ENCODE data around the gene LRP1-AS.

The LRP1-AS gene

DNA sequence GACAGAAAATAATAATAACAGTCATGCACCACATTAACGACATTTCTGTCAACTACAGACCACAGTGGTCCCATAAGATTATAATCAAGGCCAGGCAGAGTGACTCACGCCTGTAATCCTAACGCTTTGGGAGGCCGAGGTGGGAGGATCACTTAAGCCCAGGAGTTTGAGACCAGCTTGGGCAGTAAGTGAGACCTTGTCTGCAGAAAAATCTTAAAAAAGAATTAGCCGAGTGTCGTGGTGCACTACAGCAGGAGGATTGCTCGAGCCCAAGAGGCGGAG lies 49.9 kb downstream of the LRP1-AS start:
- Histone ChIP-seq H4K8ac (ENCODE audit: low read depth, low read length) (no peak overlapping the region), H3K36me3 (ENCODE audit: control insufficient read depth, insufficient read depth, low read length) (peaks cover 6% of the 10 kb centered on the region), H3K4me2 (ENCODE audit: low read length) (no peak overlapping the region), H2BK120ac (ENCODE audit: low read depth, low read length) (no peak overlapping the region), H3K56ac (ENCODE audit: low read length) (no peak overlapping the region), H2BK15ac (replicated peaks; ENCODE audit: low read depth) (no peak overlapping the region), H3K18ac (ENCODE audit: low read length) (no peak overlapping the region), H3K27me3 (ENCODE audit: insufficient read depth, low read length, poor library complexity) (no peaks in the 10 kb centered on the region), H3K4ac (ENCODE audit: low read depth, low read length) (no peak overlapping the region), H3K4me1 (ENCODE audit: control insufficient read depth, low read depth, low read length) (peaks cover 7% of the 10 kb centered on the region), H3K4me3 (ENCODE audit: low read length) (no peak overlapping the region), H4K5ac (ENCODE audit: low read length) (no peak overlapping the region), H3K23ac (ENCODE audit: low read length) (no peak overlapping the region), H3K9ac (ENCODE audit: low read length) (no peak overlapping the region), H3K79me1 (ENCODE audit: low read length) (no peaks in the 10 kb centered on the region), H2AK5ac (ENCODE audit: low read length) (no peak overlapping the region), H3K79me2 (ENCODE audit: control insufficient read depth, insufficient read depth, low read length) (no peaks in the 10 kb centered on the region), H3K27ac (ENCODE audit: low read depth, low read length) (no peak overlapping the region), H2BK5ac (ENCODE audit: low read length) (no peak overlapping the region)
- DNase-seq = no peak
- no CpG with 5 or more reads among the region's 8 CpGs for WGBS (ENCODE audit: extremely low coverage, insufficient coverage, low lambda C conversion rate)

DNA sequence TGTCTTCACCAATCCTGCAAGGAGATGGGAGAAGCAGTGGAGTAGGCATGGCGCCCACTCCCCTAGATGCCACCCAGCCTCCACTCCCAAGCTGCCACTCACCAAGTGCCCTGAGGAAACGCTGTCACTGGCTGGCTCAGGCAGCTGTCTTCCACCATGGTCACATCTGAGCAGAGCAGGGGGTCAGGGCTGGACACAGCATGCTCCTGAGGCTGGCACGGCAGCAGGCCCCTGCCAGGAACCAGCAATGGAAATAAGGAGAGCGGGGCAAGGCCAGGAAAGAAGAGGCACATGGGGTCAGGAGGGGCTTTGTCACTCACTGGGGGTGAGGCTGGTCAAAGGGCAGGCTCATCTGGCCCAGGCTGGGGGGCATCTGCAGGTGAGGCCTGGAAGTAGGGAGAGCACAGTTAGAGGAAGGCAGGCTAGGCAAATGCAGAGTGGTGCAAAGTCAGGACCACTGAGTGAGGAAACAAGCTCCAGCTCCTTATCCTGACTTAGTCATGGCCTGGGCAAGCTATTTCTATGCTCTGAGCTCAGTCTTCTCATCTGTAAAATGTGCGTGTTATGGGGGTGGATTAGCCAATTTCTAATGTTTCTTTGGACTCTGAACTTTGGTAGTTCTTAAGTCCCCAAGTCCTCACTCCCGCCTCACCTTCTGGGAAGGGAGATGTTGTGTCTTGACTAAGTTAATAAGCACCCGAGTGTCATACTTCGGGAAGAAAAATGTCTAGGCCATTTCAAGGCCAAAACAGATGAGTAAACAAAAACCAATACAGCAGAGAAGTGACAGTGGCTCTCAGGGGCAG lies 50.5 kb downstream of the LRP1-AS start:
- Histone ChIP-seq H3K18ac (ENCODE audit: low read length) (no peak overlapping the region), H3K4me3 (ENCODE audit: low read length) (no peak overlapping the region), H2BK15ac (replicated peaks; ENCODE audit: low read depth) (no peak overlapping the region), H3K9ac (ENCODE audit: low read length) (no peak overlapping the region), H3K23ac (ENCODE audit: low read length) (no peak overlapping the region), H2BK5ac (ENCODE audit: low read length) (no peak overlapping the region), H3K56ac (ENCODE audit: low read length) (no peak overlapping the region), H3K79me1 (ENCODE audit: low read length) (no peaks in the 10 kb centered on the region), H3K4me2 (ENCODE audit: low read length) (no peak overlapping the region), H4K5ac (ENCODE audit: low read length) (no peak overlapping the region), H3K79me2 (ENCODE audit: control insufficient read depth, insufficient read depth, low read length) (no peaks in the 10 kb centered on the region), H3K27me3 (ENCODE audit: insufficient read depth, low read length, poor library complexity) (no peaks in the 10 kb centered on the region), H2AK5ac (ENCODE audit: low read length) (no peak overlapping the region), H3K27ac (ENCODE audit: low read depth, low read length) (no peak overlapping the region), H2BK120ac (ENCODE audit: low read depth, low read length) (no peak overlapping the region), H4K8ac (ENCODE audit: low read depth, low read length) (no peak overlapping the region), H3K4ac (ENCODE audit: low read depth, low read length) (no peak overlapping the region), H3K36me3 (ENCODE audit: control insufficient read depth, insufficient read depth, low read length) (peaks cover 11% of the 10 kb centered on the region), H3K4me1 (ENCODE audit: control insufficient read depth, low read depth, low read length) (peaks cover 7% of the 10 kb centered on the region)
- no CpG with 5 or more reads among the region's 8 CpGs for WGBS (ENCODE audit: extremely low coverage, insufficient coverage, low lambda C conversion rate)
- no peak for DNase-seq

DNA sequence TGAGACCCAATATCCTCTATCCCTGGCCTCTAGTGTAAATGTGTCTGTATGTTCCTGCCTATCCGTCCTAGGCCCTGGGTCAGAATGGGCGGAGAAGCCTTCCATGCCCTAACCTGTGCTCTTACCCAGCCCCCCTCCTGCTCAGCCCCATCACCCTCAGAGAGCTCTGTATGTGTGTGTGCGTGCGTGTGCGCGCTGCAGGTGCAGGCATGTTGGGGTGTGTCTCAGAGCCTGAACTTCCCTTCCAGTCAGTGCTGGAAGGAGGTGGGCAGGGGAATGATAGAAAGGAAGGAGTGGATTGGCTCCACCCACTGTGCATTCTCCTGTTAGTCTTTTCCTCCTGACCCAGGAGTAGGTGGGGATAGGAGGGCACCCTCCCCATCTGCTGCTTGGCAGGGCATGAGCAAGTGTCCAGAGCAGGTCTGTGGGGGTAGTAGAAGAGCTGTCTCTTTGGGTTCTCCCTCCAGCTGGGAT lies 51.3 kb downstream of the LRP1-AS start:
- no peak for DNase-seq
- Histone ChIP-seq H3K9ac (ENCODE audit: low read length) (no peak overlapping the region), H3K23ac (ENCODE audit: low read length) (no peak overlapping the region), H4K5ac (ENCODE audit: low read length) (no peak overlapping the region), H3K4me2 (ENCODE audit: low read length) (no peak overlapping the region), H3K79me2 (ENCODE audit: control insufficient read depth, insufficient read depth, low read length) (no peaks in the 10 kb centered on the region), H3K79me1 (ENCODE audit: low read length) (no peaks in the 10 kb centered on the region), H4K8ac (ENCODE audit: low read depth, low read length) (no peak overlapping the region), H3K4ac (ENCODE audit: low read depth, low read length) (no peak overlapping the region), H2AK5ac (ENCODE audit: low read length) (no peak overlapping the region), H3K27me3 (ENCODE audit: insufficient read depth, low read length, poor library complexity) (no peaks in the 10 kb centered on the region), H3K27ac (ENCODE audit: low read depth, low read length) (no peak overlapping the region), H2BK5ac (ENCODE audit: low read length) (no peak overlapping the region), H2BK120ac (ENCODE audit: low read depth, low read length) (no peak overlapping the region), H3K18ac (ENCODE audit: low read length) (no peak overlapping the region), H2BK15ac (replicated peaks; ENCODE audit: low read depth) (no peak overlapping the region), H3K36me3 (ENCODE audit: control insufficient read depth, insufficient read depth, low read length) (peaks cover 12% of the 10 kb centered on the region), H3K56ac (ENCODE audit: low read length) (no peak overlapping the region), H3K4me1 (ENCODE audit: control insufficient read depth, low read depth, low read length) (peaks cover 7% of the 10 kb centered on the region), H3K4me3 (ENCODE audit: low read length) (no peak overlapping the region)
- no CpG with 5 or more reads among the region's 6 CpGs for WGBS (ENCODE audit: extremely low coverage, insufficient coverage, low lambda C conversion rate)

DNA sequence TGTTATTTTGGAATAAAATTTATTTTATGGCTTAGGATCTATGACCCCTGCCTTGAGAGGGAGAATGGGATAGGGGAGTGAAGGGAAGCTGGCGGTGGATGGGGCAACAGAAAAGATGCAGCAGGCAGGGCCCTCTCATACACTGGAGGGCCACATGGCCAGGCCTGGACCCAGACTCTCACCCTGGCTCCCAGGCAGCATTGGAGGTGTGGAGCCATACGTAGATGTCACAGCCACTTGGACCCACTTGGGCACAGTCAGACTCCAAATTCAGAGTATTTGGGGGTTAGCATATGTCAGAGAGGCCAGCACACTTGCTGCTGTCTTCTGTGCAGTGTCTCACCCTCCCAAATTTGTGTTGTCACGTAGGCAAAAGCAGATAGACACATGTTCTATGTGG lies 52.0 kb downstream of the LRP1-AS start:
- peaks cover 4% of the 10 kb centered on the region for H3K79me2 ChIP-seq (ENCODE audit: control insufficient read depth, insufficient read depth, low read length)
- no peaks in the 10 kb centered on the region for H3K27me3 ChIP-seq (ENCODE audit: insufficient read depth, low read length, poor library complexity)
- H3K9ac ChIP-seq (ENCODE audit: low read length) = no peak overlapping the region
- H3K18ac ChIP-seq (ENCODE audit: low read length) = no peak overlapping the region
- no peak overlapping the region for H4K5ac ChIP-seq (ENCODE audit: low read length)
- no peak overlapping the region for H3K4me2 ChIP-seq (ENCODE audit: low read length)
- no peak overlapping the region for H2AK5ac ChIP-seq (ENCODE audit: low read length)
- WGBS (ENCODE audit: extremely low coverage, insufficient coverage, low lambda C conversion rate) = no CpG with 5 or more reads among the region's 3 CpGs
- no peak overlapping the region for H3K23ac ChIP-seq (ENCODE audit: low read length)
- no peak overlapping the region for H3K56ac ChIP-seq (ENCODE audit: low read length)
- no peak overlapping the region for H2BK15ac ChIP-seq (replicated peaks; ENCODE audit: low read depth)
- peaks cover 5% of the 10 kb centered on the region for H3K79me1 ChIP-seq (ENCODE audit: low read length)
- H3K4me3 ChIP-seq (ENCODE audit: low read length) = no peak overlapping the region
- no peak overlapping the region for H4K8ac ChIP-seq (ENCODE audit: low read depth, low read length)
- H2BK120ac ChIP-seq (ENCODE audit: low read depth, low read length) = no peak overlapping the region
- no peak overlapping the region for H2BK5ac ChIP-seq (ENCODE audit: low read length)
- no peak for DNase-seq
- no peak overlapping the region for H3K4ac ChIP-seq (ENCODE audit: low read depth, low read length)
- H3K36me3 ChIP-seq (ENCODE audit: control insufficient read depth, insufficient read depth, low read length) = peaks cover 12% of the 10 kb centered on the region
- H3K27ac ChIP-seq (ENCODE audit: low read depth, low read length) = no peak overlapping the region
- peaks cover 7% of the 10 kb centered on the region for H3K4me1 ChIP-seq (ENCODE audit: control insufficient read depth, low read depth, low read length)

Small RNA genes within 50 kb of the gene (small RNA-seq; reads per million reads assigned to genes)
- 6.4 reads per million, percentile 77 among the genes with 10 or more reads in this experiment for gene MIR1228 (ENCODE audit: insufficient read depth)
